Measurements from ENCODE around the gene SART3. TPM values are rescaled to one million over a fixed set of nuclear protein-coding genes. Genes with fewer than 3 reads are reported as not detected.
A peak's percentile ranks its signal among the peaks of the same experiment; 100 is the strongest.

SART3 gene
- total and polyA plus RNA-seq, 2 of the 13 experiments (the other 11 are each of a cell fraction or from before 2014, with no cell fraction given): 16.1 to 69.9 TPM

DNA sequence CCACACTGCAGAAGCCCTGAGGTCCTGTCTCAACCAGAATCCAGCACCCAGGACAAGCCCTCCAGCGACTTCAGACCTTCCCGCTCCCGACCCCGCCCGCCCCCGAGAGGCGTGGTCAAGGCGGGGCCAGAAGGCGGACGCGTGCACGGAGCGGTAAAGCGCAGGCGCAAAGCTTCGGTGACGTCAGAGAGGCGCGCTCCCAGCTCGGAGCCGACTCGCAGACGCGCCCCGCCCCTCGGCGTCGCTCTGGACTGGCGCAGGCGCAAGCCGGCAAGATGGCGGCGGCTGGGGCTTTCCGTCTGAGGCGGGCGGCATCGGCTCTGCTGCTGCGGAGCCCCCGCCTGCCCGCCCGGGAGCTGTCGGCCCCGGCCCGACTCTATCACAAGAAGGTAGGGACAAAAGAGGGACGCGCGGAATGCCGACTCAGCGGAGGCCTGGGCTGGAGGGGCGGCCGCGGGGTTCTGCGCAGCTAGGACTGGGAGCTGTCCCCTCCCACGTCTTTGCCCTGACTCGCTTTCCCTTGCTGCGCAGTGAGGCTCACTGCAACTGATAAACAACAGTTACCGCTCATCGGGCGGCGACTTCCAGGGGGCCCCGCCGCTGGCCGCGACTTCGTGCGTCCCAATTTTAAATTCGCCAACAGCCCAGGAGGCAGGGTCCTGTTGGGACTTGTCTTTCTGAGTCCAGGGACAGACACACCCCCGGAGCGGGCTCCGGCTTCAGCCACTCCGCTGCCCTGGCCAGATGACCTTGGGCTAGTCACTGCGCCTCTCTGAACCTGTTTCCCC is 1.6 kb upstream of the SART3 start, which contains the start of gene ISCU (continued):
- TF ChIP-seq ZNF652 (CRISPR knock-in tag; IDR thresholded peaks at IDR 0.05; ENCODE audit: borderline replicate concordance, low read depth) (no peak), SALL2 (CRISPR knock-in tag; IDR thresholded peaks at IDR 0.05) (peak; percentile 82), AHDC1 (CRISPR knock-in tag; IDR thresholded peaks at IDR 0.05; ENCODE audit: borderline replicate concordance) (0 out of 2 replicates have a peak, but pooled peaks have one; percentile 19), ARNTL (CRISPR knock-in tag; IDR thresholded peaks at IDR 0.05) (no peak), HIVEP1 (CRISPR knock-in tag; IDR thresholded peaks at IDR 0.05) (peak; percentile 8; the same call in 1 of the 2 replicates), GLMP (CRISPR knock-in tag; IDR thresholded peaks at IDR 0.05; ENCODE audit: borderline replicate concordance) (no peak), RARA (CRISPR knock-in tag; IDR thresholded peaks at IDR 0.05) (peak; percentile 5; the same call in 1 of the 2 replicates), ZNF136 (CRISPR knock-in tag; IDR thresholded peaks at IDR 0.05; ENCODE audit: low read depth) (no peak), ZNF33A (CRISPR knock-in tag; IDR thresholded peaks at IDR 0.05; ENCODE audit: borderline replicate concordance) (no peak), KLF11 (CRISPR knock-in tag; IDR thresholded peaks at IDR 0.05) (no peak), ARNT2 (CRISPR knock-in tag; IDR thresholded peaks at IDR 0.05; ENCODE audit: low read depth) (peak; percentile 66)
- TF ChIP-seq, protein P1, sequence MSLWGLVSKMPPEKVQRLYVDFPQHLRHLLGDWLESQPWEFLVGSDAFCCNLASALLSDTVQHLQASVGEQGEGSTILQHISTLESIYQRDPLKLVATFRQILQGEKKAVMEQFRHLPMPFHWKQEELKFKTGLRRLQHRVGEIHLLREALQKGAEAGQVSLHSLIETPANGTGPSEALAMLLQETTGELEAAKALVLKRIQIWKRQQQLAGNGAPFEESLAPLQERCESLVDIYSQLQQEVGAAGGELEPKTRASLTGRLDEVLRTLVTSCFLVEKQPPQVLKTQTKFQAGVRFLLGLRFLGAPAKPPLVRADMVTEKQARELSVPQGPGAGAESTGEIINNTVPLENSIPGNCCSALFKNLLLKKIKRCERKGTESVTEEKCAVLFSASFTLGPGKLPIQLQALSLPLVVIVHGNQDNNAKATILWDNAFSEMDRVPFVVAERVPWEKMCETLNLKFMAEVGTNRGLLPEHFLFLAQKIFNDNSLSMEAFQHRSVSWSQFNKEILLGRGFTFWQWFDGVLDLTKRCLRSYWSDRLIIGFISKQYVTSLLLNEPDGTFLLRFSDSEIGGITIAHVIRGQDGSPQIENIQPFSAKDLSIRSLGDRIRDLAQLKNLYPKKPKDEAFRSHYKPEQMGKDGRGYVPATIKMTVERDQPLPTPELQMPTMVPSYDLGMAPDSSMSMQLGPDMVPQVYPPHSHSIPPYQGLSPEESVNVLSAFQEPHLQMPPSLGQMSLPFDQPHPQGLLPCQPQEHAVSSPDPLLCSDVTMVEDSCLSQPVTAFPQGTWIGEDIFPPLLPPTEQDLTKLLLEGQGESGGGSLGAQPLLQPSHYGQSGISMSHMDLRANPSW (CRISPR knock-in tag; IDR thresholded peaks at IDR 0.05; ENCODE audit: borderline replicate concordance): no peak
- TF ChIP-seq, protein P2, sequence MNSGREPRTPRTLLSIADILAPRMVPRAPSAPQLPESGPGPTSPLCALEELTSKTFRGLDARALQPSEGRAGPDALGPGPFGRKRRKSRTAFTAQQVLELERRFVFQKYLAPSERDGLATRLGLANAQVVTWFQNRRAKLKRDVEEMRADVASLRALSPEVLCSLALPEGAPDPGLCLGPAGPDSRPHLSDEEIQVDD (CRISPR knock-in tag; IDR thresholded peaks at IDR 0.05; ENCODE audit: borderline replicate concordance): no peak; the same call in 1 of the 2 replicates
- TF ChIP-seq, protein P3, sequence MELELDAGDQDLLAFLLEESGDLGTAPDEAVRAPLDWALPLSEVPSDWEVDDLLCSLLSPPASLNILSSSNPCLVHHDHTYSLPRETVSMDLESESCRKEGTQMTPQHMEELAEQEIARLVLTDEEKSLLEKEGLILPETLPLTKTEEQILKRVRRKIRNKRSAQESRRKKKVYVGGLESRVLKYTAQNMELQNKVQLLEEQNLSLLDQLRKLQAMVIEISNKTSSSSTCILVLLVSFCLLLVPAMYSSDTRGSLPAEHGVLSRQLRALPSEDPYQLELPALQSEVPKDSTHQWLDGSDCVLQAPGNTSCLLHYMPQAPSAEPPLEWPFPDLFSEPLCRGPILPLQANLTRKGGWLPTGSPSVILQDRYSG (CRISPR knock-in tag; IDR thresholded peaks at IDR 0.05): peak; percentile 56; the same call in 1 of the 2 replicates
- TF ChIP-seq, protein P4, sequence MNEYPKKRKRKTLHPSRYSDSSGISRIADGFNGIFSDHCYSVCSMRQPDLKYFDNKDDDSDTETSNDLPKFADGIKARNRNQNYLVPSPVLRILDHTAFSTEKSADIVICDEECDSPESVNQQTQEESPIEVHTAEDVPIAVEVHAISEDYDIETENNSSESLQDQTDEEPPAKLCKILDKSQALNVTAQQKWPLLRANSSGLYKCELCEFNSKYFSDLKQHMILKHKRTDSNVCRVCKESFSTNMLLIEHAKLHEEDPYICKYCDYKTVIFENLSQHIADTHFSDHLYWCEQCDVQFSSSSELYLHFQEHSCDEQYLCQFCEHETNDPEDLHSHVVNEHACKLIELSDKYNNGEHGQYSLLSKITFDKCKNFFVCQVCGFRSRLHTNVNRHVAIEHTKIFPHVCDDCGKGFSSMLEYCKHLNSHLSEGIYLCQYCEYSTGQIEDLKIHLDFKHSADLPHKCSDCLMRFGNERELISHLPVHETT (CRISPR knock-in tag; conservative IDR thresholded peaks at IDR 0.05): no peak

All from HepG2 (cell line).